SU-DHL-6 (cell line): ENCODE data around the gene ACTL7A.

ENCODE experiments used
- H2AFZ ChIP-seq: fragments of 200-600 bp; sonication (generic); 2 replicates; pipeline ENCODE4 v1.6.1; 2014; ENCODE audit warnings: low read depth, mild to moderate bottlenecking, moderate library complexity, mixed read lengths, antibody characterized with exemption, low read length; ENCODE audit not compliant: severe bottlenecking
- H3F3A ChIP-seq: fragments of 200-600 bp; shearing (Covaris generic); 2 replicates; pipeline ENCODE4 v1.6.0; 2016; ENCODE audit warnings: antibody characterized with exemption, mild to moderate bottlenecking; ENCODE audit not compliant: insufficient read depth
- H3K27ac ChIP-seq: fragments of 200-600 bp; sonication (generic); 2 replicates; pipeline ENCODE4 v1.5.1; 2016; ENCODE audit warnings: low read depth, mild to moderate bottlenecking, low read length, moderate library complexity, mixed read lengths
- H3K27me3 ChIP-seq: fragments of 200-600 bp; sonication (generic), shearing (Covaris generic); 2 replicates; pipeline ENCODE4 v1.6.0; 2014; ENCODE audit warnings: mild to moderate bottlenecking, low read length
- H3K36me3 ChIP-seq: fragments of 200-600 bp; sonication (generic); 2 replicates; pipeline ENCODE4 v1.6.1; 2014; ENCODE audit warnings: mild to moderate bottlenecking, low read length, mixed read lengths
- H3K4me2 ChIP-seq: fragments of 300-600, 200-600 bp; shearing (Covaris generic), sonication (generic); 2 replicates; pipeline ENCODE4 v1.6.0; 2014; ENCODE audit warnings: low read length, low read depth, mild to moderate bottlenecking; ENCODE audit not compliant: poor library complexity, severe bottlenecking
- H3K4me3 ChIP-seq: fragments of 200-600 bp; sonication (generic); 2 replicates; pipeline ENCODE4 v1.5.1; 2014; ENCODE audit warnings: antibody characterized with exemption, low read length, mild to moderate bottlenecking, mixed read lengths; ENCODE audit not compliant: insufficient read depth, poor library complexity, severe bottlenecking
- H3K79me2 ChIP-seq: fragments of 200-600 bp; sonication (generic); 2 replicates; pipeline ENCODE4 v1.6.1; 2014; ENCODE audit warnings: mild to moderate bottlenecking, low read length, moderate library complexity; ENCODE audit not compliant: insufficient read depth
- H3K9ac ChIP-seq: fragments of 200-600 bp; sonication (generic); 2 replicates; pipeline ENCODE4 v1.7.0; 2014; ENCODE audit warnings: mild to moderate bottlenecking, low read length
- H3K9me2 ChIP-seq: fragments of 200-600 bp; sonication (generic); replicated peaks from 2 replicates; pipeline ENCODE4 v1.6.1; 2014; ENCODE audit warnings: low read length; ENCODE audit not compliant: insufficient read depth
- H3K9me3 ChIP-seq: fragments of 200-600 bp; sonication (generic); 2 replicates; pipeline ENCODE4 v1.6.1; 2014; ENCODE audit warnings: low read length, mixed read lengths; ENCODE audit not compliant: insufficient read depth
- H4K20me1 ChIP-seq: fragments of 200-600 bp; sonication (generic); 2 replicates; pipeline ENCODE4 v1.6.1; 2014; ENCODE audit warnings: low read depth, mild to moderate bottlenecking, antibody characterized with exemption, low read length, moderate library complexity, mixed read lengths
- EZH2phosphoT487 ChIP-seq: fragments of 200-600 bp; sonication (generic), shearing (Covaris generic); conservative IDR thresholded peaks from 2 replicates; pipeline ENCODE4 v1.6.1; 2018; ENCODE audit warnings: mild to moderate bottlenecking, antibody characterized with exemption, low read length, moderate library complexity, mixed read lengths
- TF ChIP-seq, protein P1 (sequence below): fragments of 200-600 bp; sonication (generic); IDR thresholded peaks from one replicate; pipeline ENCODE4 v1.5.1; 2017; ENCODE audit warnings: antibody characterized with exemption, mild to moderate bottlenecking, low read length, moderate library complexity; ENCODE audit not compliant: insufficient read depth, poor library complexity, severe bottlenecking

The ACTL7A gene

DNA sequence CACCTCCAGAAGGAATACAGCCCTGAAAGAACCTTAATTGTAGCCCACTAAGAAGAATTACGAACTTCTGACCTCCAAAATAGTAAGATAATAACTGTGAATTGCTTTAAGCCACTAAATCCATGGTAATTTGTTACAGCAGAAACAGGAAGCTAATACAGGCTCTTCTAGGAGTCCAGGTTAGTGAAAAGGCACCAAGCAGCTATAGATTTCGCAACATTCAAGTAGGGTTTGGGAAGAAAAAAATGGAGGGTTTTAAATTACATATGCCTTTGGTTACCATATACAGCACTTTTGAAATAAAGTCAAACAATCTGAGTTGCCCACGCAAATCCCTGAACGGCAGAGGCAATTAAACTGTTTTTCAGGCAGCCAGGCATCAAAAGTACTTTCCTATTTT, 1.7 kb upstream of the ACTL7A start:
- no peaks in the 10 kb centered on the region for H3K27me3 ChIP-seq
- no peak overlapping the region for H3K27ac ChIP-seq
- TF ChIP-seq EZH2phosphoT487, result no peak
- TF ChIP-seq, protein P1, sequence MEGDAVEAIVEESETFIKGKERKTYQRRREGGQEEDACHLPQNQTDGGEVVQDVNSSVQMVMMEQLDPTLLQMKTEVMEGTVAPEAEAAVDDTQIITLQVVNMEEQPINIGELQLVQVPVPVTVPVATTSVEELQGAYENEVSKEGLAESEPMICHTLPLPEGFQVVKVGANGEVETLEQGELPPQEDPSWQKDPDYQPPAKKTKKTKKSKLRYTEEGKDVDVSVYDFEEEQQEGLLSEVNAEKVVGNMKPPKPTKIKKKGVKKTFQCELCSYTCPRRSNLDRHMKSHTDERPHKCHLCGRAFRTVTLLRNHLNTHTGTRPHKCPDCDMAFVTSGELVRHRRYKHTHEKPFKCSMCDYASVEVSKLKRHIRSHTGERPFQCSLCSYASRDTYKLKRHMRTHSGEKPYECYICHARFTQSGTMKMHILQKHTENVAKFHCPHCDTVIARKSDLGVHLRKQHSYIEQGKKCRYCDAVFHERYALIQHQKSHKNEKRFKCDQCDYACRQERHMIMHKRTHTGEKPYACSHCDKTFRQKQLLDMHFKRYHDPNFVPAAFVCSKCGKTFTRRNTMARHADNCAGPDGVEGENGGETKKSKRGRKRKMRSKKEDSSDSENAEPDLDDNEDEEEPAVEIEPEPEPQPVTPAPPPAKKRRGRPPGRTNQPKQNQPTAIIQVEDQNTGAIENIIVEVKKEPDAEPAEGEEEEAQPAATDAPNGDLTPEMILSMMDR, result no peak
- no peaks in the 10 kb centered on the region for H4K20me1 ChIP-seq
- H3K9ac ChIP-seq, result no peak overlapping the region
- H2AFZ ChIP-seq, result no peak overlapping the region
- no peak overlapping the region for H3K4me2 ChIP-seq
- no peak overlapping the region for H3K4me3 ChIP-seq
- H3F3A ChIP-seq, result no peaks in the 10 kb centered on the region
- no peaks in the 10 kb centered on the region for H3K9me2 ChIP-seq
- no peaks in the 10 kb centered on the region for H3K79me2 ChIP-seq
- H3K36me3 ChIP-seq, result no peaks in the 10 kb centered on the region
- H3K9me3 ChIP-seq, result no peaks in the 10 kb centered on the region

DNA sequence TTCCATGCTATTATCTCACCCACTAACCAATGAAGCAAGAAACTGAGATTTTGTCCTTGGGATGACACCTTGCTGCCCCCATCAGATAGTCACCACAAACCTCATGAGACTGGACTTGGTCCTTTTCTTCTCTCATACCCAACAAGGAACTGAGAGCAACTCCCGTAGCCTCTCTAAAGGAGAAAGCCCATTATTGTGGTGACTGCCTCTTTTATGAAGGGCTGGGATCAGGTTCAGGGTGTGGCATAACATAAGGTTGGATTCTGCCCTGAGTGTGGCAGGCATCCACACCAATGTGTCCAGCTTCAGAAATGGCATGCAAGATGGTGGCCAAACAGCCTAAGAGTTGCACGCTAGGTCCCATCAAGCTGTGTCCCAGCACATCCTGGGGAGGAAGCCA, 1.3 kb upstream of the ACTL7A start:
- no peaks in the 10 kb centered on the region for H3K79me2 ChIP-seq
- no peak overlapping the region for H3K4me3 ChIP-seq

DNA sequence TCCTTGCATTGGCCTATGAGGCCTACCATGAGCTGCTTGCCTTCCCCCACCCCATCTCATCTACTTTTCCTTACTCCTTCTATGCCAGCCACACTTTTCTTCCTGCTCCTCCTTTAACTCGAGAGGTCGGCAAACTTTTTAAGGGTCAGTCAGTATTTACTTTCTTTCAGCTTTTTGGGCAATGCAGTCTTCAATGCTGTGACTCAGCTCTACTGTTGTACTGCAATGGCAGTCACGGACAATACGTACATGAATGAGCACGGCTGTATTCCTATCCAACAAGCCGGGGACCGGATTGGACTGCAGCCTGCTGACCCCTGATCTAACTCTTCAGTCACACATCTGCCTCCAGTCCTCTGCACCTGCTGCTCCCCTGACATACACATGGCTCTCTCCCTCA, 602 bp upstream of the ACTL7A start:
- no peaks in the 10 kb centered on the region for H3K79me2 ChIP-seq
- no peaks in the 10 kb centered on the region for H3K36me3 ChIP-seq
- no peak overlapping the region for H2AFZ ChIP-seq
- no peaks in the 10 kb centered on the region for H4K20me1 ChIP-seq
- no peaks in the 10 kb centered on the region for H3F3A ChIP-seq
- H3K27ac ChIP-seq, result no peak overlapping the region
- TF ChIP-seq, protein P1, result no peak
- no peak for TF ChIP-seq EZH2phosphoT487
- no peak overlapping the region for H3K4me2 ChIP-seq
- no peaks in the 10 kb centered on the region for H3K9me2 ChIP-seq
- H3K9ac ChIP-seq, result no peak overlapping the region
- no peaks in the 10 kb centered on the region for H3K9me3 ChIP-seq
- H3K4me3 ChIP-seq, result no peak overlapping the region
- H3K27me3 ChIP-seq, result no peaks in the 10 kb centered on the region

More for the DNA sequence above, 1.3 kb upstream of the ACTL7A start:
- Histone ChIP-seq H3K9me2 (no peaks in the 10 kb centered on the region), H3K27ac (no peak overlapping the region), H3K9me3 (no peaks in the 10 kb centered on the region), H3K36me3 (no peaks in the 10 kb centered on the region), H3K27me3 (no peaks in the 10 kb centered on the region), H3K4me2 (no peak overlapping the region), H3F3A (no peaks in the 10 kb centered on the region), H2AFZ (no peak overlapping the region), H4K20me1 (no peaks in the 10 kb centered on the region), H3K9ac (no peak overlapping the region)
- no peak for TF ChIP-seq EZH2phosphoT487
- TF ChIP-seq, protein P1, result no peak

DNA sequence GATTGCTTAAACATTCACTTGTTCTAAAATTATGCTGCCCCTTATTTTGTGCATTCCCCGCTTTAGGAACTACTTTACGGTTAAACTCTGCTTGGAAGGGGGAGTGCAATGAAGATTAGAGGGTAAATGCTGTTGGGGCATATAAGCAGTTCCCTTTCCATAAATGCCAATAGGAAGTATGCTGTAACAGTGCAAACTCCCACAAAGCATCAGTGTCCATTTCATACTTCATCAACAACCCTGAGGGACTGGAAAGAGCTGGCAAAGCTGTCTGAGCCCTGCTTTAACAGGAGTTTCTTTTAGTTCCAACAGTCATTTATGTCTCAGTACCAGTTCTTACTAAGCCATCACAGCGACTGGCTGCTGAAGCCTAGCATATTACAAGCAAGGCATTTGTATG, 1.8 kb downstream of the ACTL7A start:
- no peak overlapping the region for H3K9ac ChIP-seq
- no peaks in the 10 kb centered on the region for H3K36me3 ChIP-seq
- no peaks in the 10 kb centered on the region for H3K79me2 ChIP-seq
- H3K4me3 ChIP-seq, result no peak overlapping the region
- no peaks in the 10 kb centered on the region for H3K9me3 ChIP-seq
- H3F3A ChIP-seq, result no peaks in the 10 kb centered on the region
- H2AFZ ChIP-seq, result no peak overlapping the region
- no peak overlapping the region for H3K27ac ChIP-seq
- no peaks in the 10 kb centered on the region for H3K27me3 ChIP-seq
- no peak overlapping the region for H3K4me2 ChIP-seq
- TF ChIP-seq EZH2phosphoT487, result no peak
- TF ChIP-seq, protein P1, result no peak
- H3K9me2 ChIP-seq, result no peaks in the 10 kb centered on the region
- no peaks in the 10 kb centered on the region for H4K20me1 ChIP-seq
